ENCODE measurements around the gene VMP1. TPM values are rescaled to one million over a fixed set of nuclear protein-coding genes. Genes with fewer than 3 reads are reported as not detected.

VMP1 gene
- total RNA-seq, 1 donor from 2014 or later: 169 TPM

DNA sequence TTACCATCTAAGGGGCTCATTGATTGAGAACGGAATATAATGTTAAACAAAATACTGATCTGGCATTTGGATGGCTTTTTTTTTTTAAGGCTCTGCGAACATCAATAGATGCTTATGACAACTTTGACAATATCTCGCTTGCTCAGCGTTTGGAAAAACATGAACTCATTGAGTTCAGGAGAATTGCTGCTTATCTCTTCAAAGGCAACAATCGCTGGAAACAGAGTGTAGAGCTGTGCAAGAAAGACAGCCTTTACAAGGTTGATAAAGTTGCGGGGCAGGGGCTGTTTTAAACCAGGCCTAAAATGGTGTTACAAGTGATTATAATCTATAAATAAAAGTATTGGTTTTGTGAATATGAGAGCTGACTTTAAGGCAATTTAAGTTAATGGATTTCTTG is 22.5 kb upstream of the VMP1 start:
- no peak overlapping the region for H3K4me3 ChIP-seq
- no peaks in the 10 kb centered on the region for H3K27me3 ChIP-seq
- H3K9me3 ChIP-seq: no peaks in the 10 kb centered on the region

DNA sequence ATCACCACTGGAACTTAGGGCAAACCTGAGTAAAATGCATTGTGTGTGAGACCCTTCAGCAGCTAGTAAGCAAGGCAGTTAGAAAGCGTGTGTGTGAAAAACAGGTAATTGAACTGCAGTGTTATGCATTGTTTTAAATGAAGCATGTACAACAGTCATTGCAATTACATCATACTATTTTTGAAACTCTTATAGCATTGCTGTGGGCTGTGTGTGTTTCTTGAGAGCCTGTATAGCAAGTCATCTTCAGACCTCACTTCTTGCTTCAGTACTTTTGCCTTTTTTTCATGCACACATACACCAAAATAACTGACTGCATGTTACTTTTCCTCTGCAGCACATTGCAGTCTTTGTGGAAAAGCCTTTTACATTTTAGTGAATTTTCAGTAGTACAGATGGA is 19.4 kb upstream of the VMP1 start:
- H3K27me3 ChIP-seq: no peaks in the 10 kb centered on the region
- DNase-seq (no peak), ATAC-seq (no peak)
- no peak overlapping the region for H3K4me3 ChIP-seq
- H3K4me1 ChIP-seq: no peaks in the 10 kb centered on the region
- no peaks in the 10 kb centered on the region for H3K9me3 ChIP-seq
- TF ChIP-seq, protein P1, sequence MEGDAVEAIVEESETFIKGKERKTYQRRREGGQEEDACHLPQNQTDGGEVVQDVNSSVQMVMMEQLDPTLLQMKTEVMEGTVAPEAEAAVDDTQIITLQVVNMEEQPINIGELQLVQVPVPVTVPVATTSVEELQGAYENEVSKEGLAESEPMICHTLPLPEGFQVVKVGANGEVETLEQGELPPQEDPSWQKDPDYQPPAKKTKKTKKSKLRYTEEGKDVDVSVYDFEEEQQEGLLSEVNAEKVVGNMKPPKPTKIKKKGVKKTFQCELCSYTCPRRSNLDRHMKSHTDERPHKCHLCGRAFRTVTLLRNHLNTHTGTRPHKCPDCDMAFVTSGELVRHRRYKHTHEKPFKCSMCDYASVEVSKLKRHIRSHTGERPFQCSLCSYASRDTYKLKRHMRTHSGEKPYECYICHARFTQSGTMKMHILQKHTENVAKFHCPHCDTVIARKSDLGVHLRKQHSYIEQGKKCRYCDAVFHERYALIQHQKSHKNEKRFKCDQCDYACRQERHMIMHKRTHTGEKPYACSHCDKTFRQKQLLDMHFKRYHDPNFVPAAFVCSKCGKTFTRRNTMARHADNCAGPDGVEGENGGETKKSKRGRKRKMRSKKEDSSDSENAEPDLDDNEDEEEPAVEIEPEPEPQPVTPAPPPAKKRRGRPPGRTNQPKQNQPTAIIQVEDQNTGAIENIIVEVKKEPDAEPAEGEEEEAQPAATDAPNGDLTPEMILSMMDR (IDR thresholded peaks at IDR 0.05): no peak
- H3K36me3 ChIP-seq: peaks cover 99% of the 10 kb centered on the region
- intact Hi-C loops (cut with DNase I): no loop called here
- H3K27ac ChIP-seq: no peak overlapping the region

More for the DNA sequence above, 22.5 kb upstream of the VMP1 start:
- TF ChIP-seq, protein P1 (IDR thresholded peaks at IDR 0.05): no peak
- DNase-seq: no peak
- Histone ChIP-seq H3K4me1 (no peaks in the 10 kb centered on the region), H3K27ac (no peak overlapping the region), H3K36me3 (peaks cover 100% of the 10 kb centered on the region)
- intact Hi-C loops (cut with DNase I): no loop called here
- ATAC-seq: no peak

DNA sequence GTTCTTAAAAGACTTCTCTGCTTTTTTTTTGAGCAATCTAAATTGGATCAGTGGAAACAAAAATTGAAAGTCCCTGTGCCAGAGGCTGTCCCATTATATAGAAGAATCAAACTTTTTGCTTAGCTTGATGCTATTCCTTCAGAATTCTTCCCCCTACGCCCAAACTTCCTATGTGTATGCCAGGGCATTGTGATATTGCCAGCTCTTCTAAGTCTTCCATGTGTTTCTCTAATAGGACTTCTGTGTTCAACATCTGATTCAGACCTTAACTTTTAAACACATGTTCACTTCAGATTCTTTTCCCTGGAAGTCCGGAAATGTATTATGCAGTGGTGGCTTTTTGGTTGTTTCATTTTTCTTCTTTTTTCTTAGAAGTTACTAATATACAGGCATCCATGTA is 19.0 kb upstream of the VMP1 start:
- no peak for ATAC-seq
- H3K27ac ChIP-seq: no peak overlapping the region
- TF ChIP-seq, protein P1 (IDR thresholded peaks at IDR 0.05): no peak
- no peak for DNase-seq
- no peak overlapping the region for H3K4me3 ChIP-seq
- H3K9me3 ChIP-seq: no peaks in the 10 kb centered on the region
- H3K36me3 ChIP-seq: peaks cover 99% of the 10 kb centered on the region
- intact Hi-C loops (cut with DNase I): no loop called here
- no peaks in the 10 kb centered on the region for H3K27me3 ChIP-seq
- no peaks in the 10 kb centered on the region for H3K4me1 ChIP-seq

DNA sequence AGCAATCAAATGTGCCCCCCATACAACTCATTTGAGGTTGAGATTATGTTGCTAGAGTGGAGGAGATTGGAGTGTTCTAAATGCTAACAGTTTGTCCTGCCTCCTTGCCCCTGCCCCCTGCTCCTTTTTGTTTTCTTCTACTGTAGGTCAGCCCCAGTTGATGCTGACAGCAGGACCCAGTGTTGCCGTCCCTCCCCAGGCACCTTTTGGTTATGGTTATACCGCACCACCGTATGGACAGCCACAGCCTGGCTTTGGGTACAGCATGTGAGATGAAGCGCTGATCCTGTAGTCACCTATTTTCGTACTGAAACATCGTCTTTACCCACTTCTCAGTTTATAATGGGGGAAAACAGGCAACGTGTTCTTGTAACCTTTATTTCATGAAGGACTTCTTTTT is 13.9 kb upstream of the VMP1 start:
- no peak overlapping the region for H3K4me3 ChIP-seq
- H3K36me3 ChIP-seq: peaks cover 98% of the 10 kb centered on the region
- H3K9me3 ChIP-seq: no peaks in the 10 kb centered on the region
- H3K4me1 ChIP-seq: no peaks in the 10 kb centered on the region
- intact Hi-C loops (cut with DNase I): no loop called here
- DNase-seq: no peak
- no peaks in the 10 kb centered on the region for H3K27me3 ChIP-seq
- no peak for ATAC-seq
- TF ChIP-seq, protein P1 (IDR thresholded peaks at IDR 0.05): no peak
- no peak overlapping the region for H3K27ac ChIP-seq

DNA sequence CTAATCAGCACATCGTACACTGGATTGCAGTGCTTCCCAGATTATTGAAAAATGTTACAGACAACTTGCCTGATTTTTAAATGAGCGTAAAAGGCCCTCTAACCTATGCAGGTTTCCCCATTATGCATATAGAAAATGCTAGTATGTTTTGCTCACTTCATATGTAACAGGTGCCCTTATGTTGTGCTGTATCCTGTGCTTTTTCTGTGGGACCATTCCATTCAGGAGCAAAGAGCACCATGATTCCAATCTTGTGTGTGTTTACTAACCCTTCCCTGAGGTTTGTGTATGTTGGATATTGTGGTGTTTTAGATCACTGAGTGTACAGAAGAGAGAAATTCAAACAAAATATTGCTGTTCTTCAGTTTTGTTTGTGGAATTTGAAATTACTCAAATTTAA is 13.1 kb upstream of the VMP1 start:
- no peak overlapping the region for H3K27ac ChIP-seq
- peaks cover 98% of the 10 kb centered on the region for H3K36me3 ChIP-seq
- no peaks in the 10 kb centered on the region for H3K27me3 ChIP-seq
- intact Hi-C loops (cut with DNase I): no loop called here
- H3K9me3 ChIP-seq: no peaks in the 10 kb centered on the region
- no peak for DNase-seq
- H3K4me1 ChIP-seq: no peaks in the 10 kb centered on the region
- TF ChIP-seq, protein P1 (IDR thresholded peaks at IDR 0.05): no peak
- H3K4me3 ChIP-seq: no peak overlapping the region
- no peak for ATAC-seq
